GM23248 (cell line): ENCODE measurements around the gene GALNT17.

Experiments
- EZH2 ChIP-seq: fragments of 200-600 bp; sonication (generic); IDR thresholded peaks from 2 replicates; pipeline ENCODE4 v1.6.1; 2018; ENCODE audit warnings: antibody characterized with exemption, mild to moderate bottlenecking; ENCODE audit not compliant: insufficient read depth, poor library complexity, severe bottlenecking
- EZH2phosphoT487 ChIP-seq: fragments of 200-600 bp; sonication (generic); IDR thresholded peaks from 2 replicates; pipeline ENCODE4 v1.6.1; 2018; ENCODE audit warnings: antibody characterized with exemption, moderate library complexity, mild to moderate bottlenecking, low read depth; ENCODE audit not compliant: insufficient read depth

GRCh38 chr7:71285571-71286145, 153.7 kb downstream of the GALNT17 start:
- TF ChIP-seq EZH2 (no peak), EZH2phosphoT487 (no peak)
